Lung (tissue), 12 donors: ENCODE results near the gene EFNA5. TPM values are rescaled to one million over a fixed set of nuclear protein-coding genes. Genes with fewer than 3 reads are reported as not detected.

Experiments
- ATAC-seq: fragments of 200-7000 bp; cut with Tn5 transposase; one replicate; pipeline ENCODE4 v1.9.1; 2020; ENCODE audit warnings: moderate number of reproducible peaks; ENCODE audit not compliant: insufficient read depth, low FRiP score
- DNase-seq, 3 donors: peaks; one replicate each; pipeline ENCODE4 v3.0.0-alpha.2; 2013 to 2017
- H3K27ac ChIP-seq, 2 donors: one replicate each; pipeline ENCODE4 v1.5.1; 2013; ENCODE audit warnings: mild to moderate bottlenecking in 2 of 2, moderate library complexity in 2 of 2, control low read depth in 1 of 2, inconsistent platforms in 1 of 2, low read depth in 1 of 2, low read length in 1 of 2
- H3K27me3 ChIP-seq, 3 donors: one replicate each; pipeline ENCODE4 v1.5.1; 2013; ENCODE audit warnings: low read length in 2 of 3; ENCODE audit not compliant: control insufficient read depth in 3 of 3, insufficient read depth in 3 of 3
- H3K36me3 ChIP-seq, 4 donors: one replicate each; pipeline ENCODE4 v1.5.1; 2013; ENCODE audit warnings: low read length in 4 of 4, mild to moderate bottlenecking in 1 of 4, moderate library complexity in 1 of 4; ENCODE audit not compliant: control insufficient read depth in 4 of 4, insufficient read depth in 4 of 4
- H3K4me1 ChIP-seq, 5 donors: one replicate each; pipeline ENCODE4 v1.5.1; 2013; ENCODE audit warnings: low read length in 5 of 5, mild to moderate bottlenecking in 2 of 5, moderate library complexity in 1 of 5; ENCODE audit not compliant: control insufficient read depth in 5 of 5, insufficient read depth in 5 of 5
- H3K4me3 ChIP-seq: one replicate; pipeline ENCODE4 v1.5.1; 2013; ENCODE audit warnings: mild to moderate bottlenecking, control low read depth, moderate library complexity
- H3K9ac ChIP-seq, 2 donors: one replicate each; pipeline ENCODE4 v1.5.1; 2013; ENCODE audit warnings: low read length in 2 of 2, control low read depth in 1 of 2; ENCODE audit not compliant: insufficient read depth in 1 of 2
- H3K9me3 ChIP-seq, 4 donors: one replicate each; pipeline ENCODE4 v1.5.1; 2013; ENCODE audit warnings: low read length in 3 of 4, mild to moderate bottlenecking in 1 of 4, moderate library complexity in 1 of 4; ENCODE audit not compliant: control insufficient read depth in 4 of 4, insufficient read depth in 3 of 4
- CTCF ChIP-seq: IDR thresholded peaks from 2 replicates; pipeline ENCODE4 v1.5.1; 2012; ENCODE audit warnings: mild to moderate bottlenecking; ENCODE audit errors: control extremely low read depth, extremely low read depth
- WGBS, 2 donors: extraction: QIAGEN DNeasy Blood & Tissue Kit; methylation state at CpG; one replicate each; pipeline ENCODE4 v1.1.7; 2013; 5-methylcytosine and 5-hydroxymethylcytosine counted together
- polyA plus RNA-seq, 2 donors: library from polyadenylated mRNA; stranded (reverse); fragments of 200-250 nt; gene quantifications; one replicate each; pipeline ENCODE4 v1.2.1, GENCODE V29; 2013
- total RNA-seq, 2 donors: library from RNA; depleted of rRNA in 1 of 2; stranded (reverse); fragments of >200 nt in 1 of 2; gene quantifications; one replicate each; pipeline ENCODE4 v1.2.1, GENCODE V29; 2014 to 2021
- donor health status: control.
- donor health status: control.
- donor health status: Bipolar disorder and iron deficiency.
- donor health status: healthy.
- donor health status: DM: yes; HTN: yes; CAD: no.

The EFNA5 gene
- total and polyA plus RNA-seq, 4 donors, result 2.1 to 18.4 (median 7.8) TPM

- Histone ChIP-seq H3K9me3 (no peaks in the 10 kb centered on the region), H3K4me1 (peaks cover 0 to 2% (median 0%) of the 10 kb centered on the region in 5 donors), H3K36me3 (no peaks in the 10 kb centered on the region), H3K4me3 (no peak overlapping the region), H3K27ac (no peak overlapping the region), H3K27me3 (no peaks in the 10 kb centered on the region), H3K9ac (no peak overlapping the region)
- TF ChIP-seq CTCF, result no peak
- 65 to 74% methylated on average over 3 of the region's 3 CpGs for WGBS, 2 donors
- DNase-seq (no peak), ATAC-seq (no peak)
Measured at GRCh38 chr5:107593009-107593408, 77.7 kb downstream of the EFNA5 start.

- H3K4me3 ChIP-seq, result no peak overlapping the region
- peaks cover 0 to 2% (median 0%) of the 10 kb centered on the region in 5 donors for H3K4me1 ChIP-seq
- no peak overlapping the region for H3K27ac ChIP-seq
- no peaks in the 10 kb centered on the region for H3K27me3 ChIP-seq
- no peak for ATAC-seq
- no peak for DNase-seq
- H3K36me3 ChIP-seq, result no peaks in the 10 kb centered on the region
- no peaks in the 10 kb centered on the region for H3K9me3 ChIP-seq
- no peak overlapping the region for H3K9ac ChIP-seq
- TF ChIP-seq CTCF, result no peak
- WGBS, 2 donors, result 91 to 94% methylated on average over 7 of the region's 7 CpGs
Measured at GRCh38 chr5:107592515-107592914, 78.2 kb downstream of the EFNA5 start.

- H3K9ac ChIP-seq, result no peak overlapping the region
- no peak for TF ChIP-seq CTCF
- WGBS, 2 donors, result 89 to 92% methylated on average over 1 of the region's 1 CpG
- H3K4me1 ChIP-seq, result no peaks in the 10 kb centered on the region
- no peak overlapping the region for H3K27ac ChIP-seq
- H3K36me3 ChIP-seq, result no peaks in the 10 kb centered on the region
- no peak for ATAC-seq
- no peak for DNase-seq
- no peaks in the 10 kb centered on the region for H3K9me3 ChIP-seq
- H3K4me3 ChIP-seq, result no peak overlapping the region
- H3K27me3 ChIP-seq, result no peaks in the 10 kb centered on the region
Measured at GRCh38 chr5:107590686-107591085, 80.1 kb downstream of the EFNA5 start.

GRCh38 chr5:107589520-107590193 is 81.1 kb downstream of the EFNA5 start:
- 83 to 92% methylated on average over 7 of the region's 7 CpGs for WGBS, 2 donors
- Histone ChIP-seq H3K9me3 (no peaks in the 10 kb centered on the region), H3K9ac (no peak overlapping the region), H3K27me3 (no peaks in the 10 kb centered on the region), H3K36me3 (no peaks in the 10 kb centered on the region), H3K4me1 (no peaks in the 10 kb centered on the region), H3K4me3 (no peak overlapping the region), H3K27ac (no peak overlapping the region)
- ATAC-seq (no peak), DNase-seq (no peak)
- TF ChIP-seq CTCF, result no peak
